Coronary artery (tissue), 2 donors: Measurements from ENCODE around the gene HOXB5.

ENCODE experiments used
- DNase-seq: peaks from one replicate; pipeline ENCODE4 v3.0.0-alpha.2; 2017; ENCODE audit warnings: low spot score
- H3K27ac ChIP-seq, 2 donors: fragments of 200-600 bp; sonication (generic); one replicate each; pipeline ENCODE4 v1.5.1; 2016 to 2019
- H3K4me3 ChIP-seq: fragments of 200-600 bp; sonication (generic); 2 replicates; pipeline ENCODE4 v1.5.1; 2016; ENCODE audit warnings: mild to moderate bottlenecking, moderate library complexity
- CTCF ChIP-seq: fragments of 200-600 bp; sonication (generic); IDR thresholded peaks from one replicate; pipeline ENCODE4 v1.5.1; 2019; ENCODE audit warnings: antibody characterized with exemption

The HOXB5 gene

GRCh38 chr17:48577946-48578615 is 15.5 kb downstream of the HOXB5 start, which contains the start of gene HOXB4:
Gene HOXB4 (minus strand): TSS chr17:48578350. CDS start chr17:48578319, 31 bp downstream.
- DNase-seq, result no peak
- H3K4me3 ChIP-seq, result peak within 1 kb of the TSS; percentile 82
- peak within 1 kb of the TSS; percentile 42 to 88 for H3K27ac ChIP-seq
- TF ChIP-seq CTCF, result no peak

- H3K27ac ChIP-seq, result peak overlapping the region; percentile 42 to 88
- no peak for DNase-seq
- H3K4me3 ChIP-seq, result peak overlapping the region; percentile 82
- no peak for TF ChIP-seq CTCF
These were observed 16.1 kb downstream of the HOXB5 start for GRCh38 chr17:48577330-48577945.

GRCh38 chr17:48576479-48577309 is 16.9 kb downstream of the HOXB5 start:
- TF ChIP-seq CTCF, result no peak
- Histone ChIP-seq H3K27ac (peak overlapping the region; percentile 38 to 88), H3K4me3 (peak overlapping the region; percentile 82)
- no peak for DNase-seq

GRCh38 chr17:48575673-48576478 is 17.7 kb downstream of the HOXB5 start:
- no peak for TF ChIP-seq CTCF
- peak overlapping the region; percentile 82 for H3K4me3 ChIP-seq
- peak overlapping the region; percentile 38 to 75 for H3K27ac ChIP-seq
- DNase-seq, result no peak

GRCh38 chr17:48575066-48575582 is 18.5 kb downstream of the HOXB5 start:
- Histone ChIP-seq H3K27ac (peak overlapping the region in 1 of 2 donors; percentile 36), H3K4me3 (no peak overlapping the region)
- TF ChIP-seq CTCF, result no peak
- no peak for DNase-seq

GRCh38 chr17:48574505-48575065 is 19.0 kb downstream of the HOXB5 start:
- no peak for TF ChIP-seq CTCF
- H3K4me3 ChIP-seq, result no peak overlapping the region
- no peak for DNase-seq
- peak overlapping the region in 1 of 2 donors; percentile 36 for H3K27ac ChIP-seq
